Caco-2 (cell line): ENCODE results near the gene SFT2D1. TPM values are rescaled to one million over a fixed set of nuclear protein-coding genes. Genes with fewer than 3 reads are reported as not detected.

Experiments
- Bru-seq: library from RNA; stranded (reverse); fragments of 400-500 nt; gene quantifications from one replicate; lab custom pipeline; 2021; lab: Mats Ljungman, UMichigan
- BruChase-seq, 2 experiments: library from RNA; stranded (reverse); fragments of 400-500 nt; gene quantifications; one replicate each; lab custom pipeline; 2021; lab: Mats Ljungman, UMichigan
- BruUV-seq: library from RNA; stranded (reverse); fragments of 400-500 nt; replicated peaks from 2 replicates; lab custom pipeline; 2021; lab: Mats Ljungman, UMichigan
- CTCF ChIA-PET: fragments of 300-600 bp; sonication (Branson Sonifier 250); formaldehyde crosslinking; loops from one replicate; lab custom pipeline; 2022; ENCODE audit warnings: antibody characterized with exemption; lab: Charles Lee
- POLR2A ChIA-PET: fragments of 300-600 bp; sonication (Branson Sonifier 250); formaldehyde crosslinking; loops from one replicate; lab custom pipeline; 2022; ENCODE audit warnings: antibody characterized with exemption; lab: Charles Lee
- DNase-seq, 2 experiments: peaks; one replicate each; pipeline versions ENCODE4 v3.0.0 to v3.0.0-alpha.2; 2020 to 2022
- H3K27me3 ChIP-seq: replicated peaks from 2 replicates; pipeline ENCODE4 v1.6.0; 2011; ENCODE audit warnings: low read length; ENCODE audit not compliant: control insufficient read depth, insufficient read depth
- H3K36me3 ChIP-seq: 2 replicates; pipeline ENCODE4 v1.5.1; 2011; ENCODE audit warnings: low read length; ENCODE audit not compliant: control insufficient read depth, insufficient read depth
- H3K4me1 ChIP-seq: fragments of 250-450 bp; sonication (Bioruptor Pico); 2 replicates; pipeline ENCODE4 v1.5.1; 2020; ENCODE audit warnings: mild to moderate bottlenecking
- H3K4me3 ChIP-seq: 2 replicates; pipeline ENCODE4 v1.5.1; 2011; ENCODE audit warnings: low read depth, mild to moderate bottlenecking, control low read depth, low read length
- H3K9me3 ChIP-seq: fragments of 250-450 bp; sonication (Bioruptor Pico); 2 replicates; pipeline ENCODE4 v1.5.1; 2020; ENCODE audit warnings: mild to moderate bottlenecking, moderate library complexity
- H3K27ac Mint-ChIP-seq: one replicate; pipeline ENCODE4 v1.8.0; 2022; ENCODE audit warnings: mixed read lengths; ENCODE audit not compliant: unreplicated experiment
- H3K27me3 Mint-ChIP-seq: one replicate; pipeline ENCODE4 v1.8.0; 2022; ENCODE audit warnings: mixed read lengths; ENCODE audit not compliant: insufficient read depth, unreplicated experiment
- H3K36me3 Mint-ChIP-seq: one replicate; pipeline ENCODE4 v1.8.0; 2022; ENCODE audit warnings: mild to moderate bottlenecking, mixed read lengths; ENCODE audit not compliant: insufficient read depth, unreplicated experiment
- H3K4me1 Mint-ChIP-seq: one replicate; pipeline ENCODE4 v1.8.0; 2022; ENCODE audit warnings: low read depth, mixed read lengths; ENCODE audit not compliant: unreplicated experiment
- H3K4me3 Mint-ChIP-seq: one replicate; pipeline ENCODE4 v1.8.0; 2022; ENCODE audit warnings: mild to moderate bottlenecking, moderate library complexity, mixed read lengths; ENCODE audit not compliant: unreplicated experiment
- H3K9me3 Mint-ChIP-seq: one replicate; pipeline ENCODE4 v1.8.0; 2022; ENCODE audit warnings: mixed read lengths; ENCODE audit not compliant: unreplicated experiment
- intact Hi-C: fragments of 100-400 bp; cut with micrococcal nuclease; formaldehyde crosslinking; loops from one replicate; pipeline ENCODE4 v1.10.0; 2022; ENCODE audit not compliant: unreplicated experiment
- long read RNA-seq: library from polyadenylated mRNA; stranded (forward); transcript quantifications from one replicate; pipeline ENCODE4 v2.0.0, GENCODE V29; 2022
- total RNA-seq: library from RNA; stranded (reverse); gene quantifications from 2 replicates; pipeline ENCODE4 v1.2.3, GENCODE V29; 2022
- TF ChIP-seq, protein P1 (sequence below), 2 experiments: fragments of 200-600 bp in 1 of 2; IDR thresholded peaks; 1 replicate in 1 of 2; 2 replicates in 1 of 2; pipeline versions ENCODE4 v1.5.1 to v1.8.0; 2011 to 2022; ENCODE audit warnings: antibody characterized with exemption in 1 of 2, control low read depth in 1 of 2, inconsistent platforms in 1 of 2, low read depth in 1 of 2, low read length in 1 of 2, mild to moderate bottlenecking in 1 of 2, moderate library complexity in 1 of 2; ENCODE audit not compliant: insufficient read depth in 1 of 2, severe bottlenecking in 1 of 2, unreplicated experiment in 1 of 2

Gene SFT2D1
- 44.3 and 48.1 TPM in 2 replicates for total RNA-seq
- Bru-seq, nascent RNA = percentile 90 among the genes with signal in this experiment
- percentile 91 among the genes with signal in this experiment for BruChase-seq, experiment 1, labeled RNA remaining after a 2-hour chase
- BruChase-seq, experiment 2, labeled RNA remaining after a 6-hour chase = percentile 89 among the genes with signal in this experiment
- long read RNA-seq, transcript SFT2D1-201 (8 exons, 1,079 nt) = major isoform, 163 of 177 reads
- long read RNA-seq, partial matches to known transcripts = 3 of 177 reads
- long read RNA-seq, other reads (novel, unspliced or antisense) = 11 of 177 reads

DNA sequence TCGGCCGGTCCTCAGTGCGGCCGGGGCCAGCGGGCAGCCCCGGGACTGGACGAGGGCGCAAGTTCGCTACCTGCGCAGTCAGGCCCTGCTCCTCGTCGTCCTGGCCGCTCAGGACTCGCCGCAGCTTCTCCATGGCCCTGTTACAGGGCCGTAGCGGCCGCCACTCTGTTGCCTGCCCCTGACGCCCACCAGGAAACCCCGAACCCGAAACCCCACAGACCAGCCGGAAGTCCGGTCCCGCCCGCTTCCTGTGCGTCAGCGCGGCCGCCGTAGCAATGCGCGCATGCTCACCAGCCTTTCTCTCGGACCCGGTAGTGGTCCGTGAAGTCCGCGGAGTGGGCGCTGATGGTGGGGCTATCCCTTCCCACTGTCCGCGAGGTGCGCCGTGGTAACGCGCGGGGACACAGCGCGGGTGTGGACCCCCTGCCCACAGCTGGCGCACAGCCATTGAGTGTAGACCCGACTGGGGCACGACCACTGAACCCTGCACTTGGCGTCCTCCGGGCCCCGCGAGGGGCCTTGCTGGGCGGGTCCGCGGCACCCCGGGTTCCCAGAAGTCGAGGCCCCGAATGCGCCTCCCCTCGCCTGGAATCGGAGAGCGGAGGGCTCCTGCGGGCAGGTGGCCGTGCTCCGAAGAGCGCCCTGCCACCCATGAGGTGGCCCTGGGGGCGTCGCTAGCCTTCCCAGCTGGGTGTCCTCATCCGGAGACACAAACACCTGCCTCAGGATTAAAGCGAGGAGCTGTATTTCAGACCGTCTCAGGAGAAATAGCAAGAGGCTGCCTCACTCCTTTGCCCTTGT lies at the start of gene SFT2D1:
SFT2D1 (minus strand) TSS at position 197 of the 801 bp plus-strand sequence; CDS start at position 133, 64 bp downstream.
- CTCF ChIA-PET = interaction anchor here (1.2 kb wide), 1 partner anchor 39 kb away, joined by 3 read pairs; no protein-coding TSS in a partner anchor
- Mint-ChIP-seq H3K27me3 (no peaks in the 10 kb centered on the region), H3K9me3 (peaks cover 6% of the 10 kb centered on the region), H3K27ac (peak within 1 kb of the TSS; percentile 83), H3K36me3 (no peaks in the 10 kb centered on the region), H3K4me1 (peaks cover 6% of the 10 kb centered on the region), H3K4me3 (peak within 1 kb of the TSS; percentile 88)
- intact Hi-C loops = loop anchor here (1.0 to 2.0 kb wide), 3 partner anchors 9 to 39 kb away; partner anchors contain the start of gene PRR18
- POLR2A ChIA-PET = no interaction called here
- H3K9me3 ChIP-seq = no peaks in the 10 kb centered on the region
- H3K4me3 ChIP-seq = peak within 1 kb of the TSS; percentile 99
- TF ChIP-seq, protein P1, sequence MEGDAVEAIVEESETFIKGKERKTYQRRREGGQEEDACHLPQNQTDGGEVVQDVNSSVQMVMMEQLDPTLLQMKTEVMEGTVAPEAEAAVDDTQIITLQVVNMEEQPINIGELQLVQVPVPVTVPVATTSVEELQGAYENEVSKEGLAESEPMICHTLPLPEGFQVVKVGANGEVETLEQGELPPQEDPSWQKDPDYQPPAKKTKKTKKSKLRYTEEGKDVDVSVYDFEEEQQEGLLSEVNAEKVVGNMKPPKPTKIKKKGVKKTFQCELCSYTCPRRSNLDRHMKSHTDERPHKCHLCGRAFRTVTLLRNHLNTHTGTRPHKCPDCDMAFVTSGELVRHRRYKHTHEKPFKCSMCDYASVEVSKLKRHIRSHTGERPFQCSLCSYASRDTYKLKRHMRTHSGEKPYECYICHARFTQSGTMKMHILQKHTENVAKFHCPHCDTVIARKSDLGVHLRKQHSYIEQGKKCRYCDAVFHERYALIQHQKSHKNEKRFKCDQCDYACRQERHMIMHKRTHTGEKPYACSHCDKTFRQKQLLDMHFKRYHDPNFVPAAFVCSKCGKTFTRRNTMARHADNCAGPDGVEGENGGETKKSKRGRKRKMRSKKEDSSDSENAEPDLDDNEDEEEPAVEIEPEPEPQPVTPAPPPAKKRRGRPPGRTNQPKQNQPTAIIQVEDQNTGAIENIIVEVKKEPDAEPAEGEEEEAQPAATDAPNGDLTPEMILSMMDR (IDR thresholded peaks at IDR 0.05; ENCODE audit: insufficient read depth in 1 of 2, low read depth in 1 of 2, low read length in 1 of 2, severe bottlenecking in 1 of 2, unreplicated experiment in 1 of 2) = peak in 1 of 2 experiments; percentile 3
- H3K27me3 ChIP-seq = no peaks in the 10 kb centered on the region
- no TSS peak for BruUV-seq
- H3K36me3 ChIP-seq = no peaks in the 10 kb centered on the region; the same call in 1 of the 2 replicates
- DNase-seq = peak; percentile 76 to 82
- H3K4me1 ChIP-seq = peaks cover 17% of the 10 kb centered on the region

DNA sequence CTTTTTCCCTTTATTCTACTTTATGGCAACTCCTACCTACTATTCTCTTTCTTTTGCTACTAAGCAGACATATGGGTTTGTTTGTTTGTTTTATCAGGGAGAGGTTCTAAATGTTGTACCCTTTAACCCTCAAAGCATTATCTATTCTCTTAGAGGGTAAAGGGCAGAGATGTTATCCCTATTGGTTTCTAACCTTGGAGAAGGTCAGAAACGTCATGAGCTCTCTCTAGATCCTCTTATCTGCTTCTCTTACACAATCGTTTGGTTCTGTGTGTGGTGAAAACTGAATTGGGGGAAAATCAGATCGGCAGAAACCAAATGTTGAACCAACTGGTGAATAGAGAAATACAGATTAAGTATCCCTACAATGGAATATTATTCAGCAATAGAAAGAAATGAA lies 46.8 kb upstream of the SFT2D1 start:
- Mint-ChIP-seq H3K27ac (no peak overlapping the region), H3K4me1 (peaks cover 23% of the 10 kb centered on the region), H3K36me3 (no peaks in the 10 kb centered on the region), H3K4me3 (no peak overlapping the region), H3K9me3 (no peaks in the 10 kb centered on the region), H3K27me3 (no peaks in the 10 kb centered on the region)
- intact Hi-C loops = loop anchor here (10.0 kb wide), 1 partner anchor 606 kb away; the partner anchor contains the start of gene CEP43
- Histone ChIP-seq H3K4me1 (peaks cover 30% of the 10 kb centered on the region), H3K4me3 (no peak overlapping the region), H3K9me3 (no peaks in the 10 kb centered on the region), H3K36me3 (no peaks in the 10 kb centered on the region; the same call in 1 of the 2 replicates), H3K27me3 (no peaks in the 10 kb centered on the region)
- TF ChIP-seq, protein P1 (IDR thresholded peaks at IDR 0.05; ENCODE audit: insufficient read depth in 1 of 2, low read depth in 1 of 2, low read length in 1 of 2, severe bottlenecking in 1 of 2, unreplicated experiment in 1 of 2) = no peak
- DNase-seq = no peak
- CTCF ChIA-PET = no interaction called here
- POLR2A ChIA-PET = no interaction called here
- no TSS peak for BruUV-seq
